Muscle of leg (tissue), 11 donors: ENCODE results near the gene CCDC80. TPM values are rescaled to one million over a fixed set of nuclear protein-coding genes. Genes with fewer than 3 reads are reported as not detected.

Experiments
- DNase-seq: peaks from one replicate; pipeline ENCODE4 v3.0.0; 2013
- H3K27ac ChIP-seq: one replicate; pipeline ENCODE4 v1.5.1; 2013; ENCODE audit warnings: mild to moderate bottlenecking, low read length, control low read depth
- H3K27me3 ChIP-seq: one replicate; pipeline ENCODE4 v1.6.1; 2013; ENCODE audit warnings: low read length; ENCODE audit not compliant: control insufficient read depth, insufficient read depth
- H3K36me3 ChIP-seq: one replicate; pipeline ENCODE4 v1.6.1; 2013; ENCODE audit warnings: low read length; ENCODE audit not compliant: control insufficient read depth, insufficient read depth
- H3K4me1 ChIP-seq: one replicate; pipeline ENCODE4 v1.6.1; 2013; ENCODE audit warnings: low read length; ENCODE audit not compliant: control insufficient read depth, insufficient read depth
- H3K4me3 ChIP-seq: one replicate; pipeline ENCODE4 v1.5.1; 2013; ENCODE audit warnings: low read length, control low read depth
- H3K9me3 ChIP-seq: replicated peaks from 2 replicates; pipeline ENCODE4 v1.6.1; 2013; ENCODE audit warnings: low read depth, low read length; ENCODE audit not compliant: control insufficient read depth
- WGBS: methylation state at CpG from one replicate; pipeline ENCODE4 v1.1.5; 2013; ENCODE audit warnings: missing lambda C conversion rate; ENCODE audit not compliant: insufficient coverage; 5-methylcytosine and 5-hydroxymethylcytosine counted together
- polyA plus RNA-seq, 8 donors: library from polyadenylated mRNA; unstranded; fragments of 120-200 nt; gene quantifications; one replicate each; pipeline versions ENCODE4 v1.2.1 to v1.2.3, GENCODE V29; 2013; ENCODE audit warnings: inconsistent platforms in 1 of 8, low replicate concordance in 1 of 8; ENCODE audit not compliant: insufficient read length in 8 of 8, insufficient read depth in 1 of 8
- total RNA-seq: library from RNA; stranded (reverse); fragments of 120-200 nt; gene quantifications from one replicate; pipeline ENCODE4 v1.2.4, GENCODE V29; 2013

Gene CCDC80
- total and polyA plus RNA-seq, 9 donors: 27.9 to 97.3 (median 57.8) TPM

GRCh38 chr3:112685956-112686799 lies 45.2 kb upstream of the CCDC80 start:
- Histone ChIP-seq H3K27ac (no peak overlapping the region), H3K36me3 (no peaks in the 10 kb centered on the region), H3K9me3 (no peaks in the 10 kb centered on the region), H3K4me1 (peaks cover 2% of the 10 kb centered on the region), H3K27me3 (no peaks in the 10 kb centered on the region), H3K4me3 (no peak overlapping the region)
- 48% methylated on average over 2 of the region's 5 CpGs for WGBS
- no peak for DNase-seq

- Histone ChIP-seq H3K4me1 (peaks cover 2% of the 10 kb centered on the region), H3K27me3 (no peaks in the 10 kb centered on the region), H3K27ac (no peak overlapping the region), H3K9me3 (no peaks in the 10 kb centered on the region), H3K4me3 (no peak overlapping the region), H3K36me3 (no peaks in the 10 kb centered on the region)
- peak; percentile 52 for DNase-seq
- 41% methylated on average over 5 of the region's 7 CpGs for WGBS
Observed at GRCh38 chr3:112685420-112685819, 44.5 kb upstream of the CCDC80 start.

GRCh38 chr3:112682361-112682760 lies 41.4 kb upstream of the CCDC80 start:
- no CpG with 5 or more reads among the region's 5 CpGs for WGBS
- H3K4me3 ChIP-seq: no peak overlapping the region
- no peak for DNase-seq
- no peaks in the 10 kb centered on the region for H3K9me3 ChIP-seq
- no peaks in the 10 kb centered on the region for H3K27me3 ChIP-seq
- no peak overlapping the region for H3K27ac ChIP-seq
- H3K4me1 ChIP-seq: peaks cover 2% of the 10 kb centered on the region
- H3K36me3 ChIP-seq: no peaks in the 10 kb centered on the region

GRCh38 chr3:112681822-112682325 lies 40.9 kb upstream of the CCDC80 start:
- Histone ChIP-seq H3K4me1 (peaks cover 2% of the 10 kb centered on the region), H3K36me3 (no peaks in the 10 kb centered on the region), H3K9me3 (no peaks in the 10 kb centered on the region), H3K4me3 (no peak overlapping the region), H3K27ac (no peak overlapping the region), H3K27me3 (no peaks in the 10 kb centered on the region)
- no CpG with 5 or more reads among the region's 2 CpGs for WGBS
- peak; percentile 63 for DNase-seq

DNA sequence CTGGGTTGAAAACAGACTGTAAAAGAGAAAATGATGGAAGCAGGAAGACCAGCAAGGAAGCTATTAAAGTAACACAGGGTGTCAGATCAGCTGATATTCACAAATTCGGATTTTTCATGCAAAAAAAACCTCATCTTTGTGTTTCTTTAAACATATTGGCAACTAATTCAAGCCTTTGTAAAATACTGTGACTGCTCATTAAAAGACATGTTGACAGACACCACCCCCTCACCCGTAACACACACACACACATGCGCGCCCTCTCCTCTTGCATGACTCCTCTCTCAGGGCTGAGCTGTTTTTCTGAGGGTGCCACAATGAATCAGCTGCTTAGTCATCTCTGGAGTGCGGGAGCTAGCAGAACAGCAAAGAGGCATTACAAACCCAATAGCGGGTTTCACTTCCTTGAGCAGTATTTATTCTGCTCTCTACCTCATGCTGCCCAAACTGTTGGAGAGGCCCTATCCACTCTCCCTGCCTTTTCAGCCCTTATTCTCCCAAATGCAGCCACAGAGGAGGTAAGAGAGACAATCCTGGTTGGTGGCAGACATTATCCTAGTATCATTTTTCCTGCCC lies 35.8 kb upstream of the CCDC80 start:
- WGBS: 50% methylated on average over 4 of the region's 6 CpGs
- peak; percentile 77 for DNase-seq
- no peaks in the 10 kb centered on the region for H3K9me3 ChIP-seq
- peaks cover 4% of the 10 kb centered on the region for H3K4me1 ChIP-seq
- no peak overlapping the region for H3K4me3 ChIP-seq
- H3K27ac ChIP-seq: no peak overlapping the region
- no peaks in the 10 kb centered on the region for H3K36me3 ChIP-seq
- H3K27me3 ChIP-seq: no peaks in the 10 kb centered on the region

GRCh38 chr3:112675943-112676535 lies 35.1 kb upstream of the CCDC80 start:
- Histone ChIP-seq H3K27me3 (no peaks in the 10 kb centered on the region), H3K36me3 (no peaks in the 10 kb centered on the region), H3K4me3 (no peak overlapping the region), H3K4me1 (peaks cover 2% of the 10 kb centered on the region), H3K27ac (no peak overlapping the region), H3K9me3 (no peaks in the 10 kb centered on the region)
- no peak for DNase-seq
- no CpG with 5 or more reads among the region's 4 CpGs for WGBS

GRCh38 chr3:112675349-112675748 lies 34.4 kb upstream of the CCDC80 start:
- peaks cover 2% of the 10 kb centered on the region for H3K4me1 ChIP-seq
- no peaks in the 10 kb centered on the region for H3K9me3 ChIP-seq
- no peak overlapping the region for H3K27ac ChIP-seq
- WGBS: 65% methylated on average over 3 of the region's 6 CpGs
- no peaks in the 10 kb centered on the region for H3K36me3 ChIP-seq
- no peak overlapping the region for H3K4me3 ChIP-seq
- H3K27me3 ChIP-seq: no peaks in the 10 kb centered on the region
- no peak for DNase-seq

GRCh38 chr3:112672716-112673541 lies 32.0 kb upstream of the CCDC80 start:
- Histone ChIP-seq H3K27ac (no peak overlapping the region), H3K9me3 (no peaks in the 10 kb centered on the region), H3K36me3 (no peaks in the 10 kb centered on the region), H3K27me3 (no peaks in the 10 kb centered on the region), H3K4me1 (peaks cover 2% of the 10 kb centered on the region), H3K4me3 (no peak overlapping the region)
- no CpG with 5 or more reads among the region's 5 CpGs for WGBS
- DNase-seq: no peak

- peak; percentile 40 for DNase-seq
- Histone ChIP-seq H3K9me3 (no peaks in the 10 kb centered on the region), H3K27ac (no peak overlapping the region), H3K4me1 (peaks cover 2% of the 10 kb centered on the region), H3K4me3 (no peak overlapping the region), H3K27me3 (no peaks in the 10 kb centered on the region), H3K36me3 (no peaks in the 10 kb centered on the region)
- 34% methylated on average over 4 of the region's 4 CpGs for WGBS
Observed at GRCh38 chr3:112671930-112672715, 31.2 kb upstream of the CCDC80 start.
